Right renal pelvis (tissue), 4 donors: Measurements from ENCODE around the gene ATF7. TPM values are rescaled to one million over a fixed set of nuclear protein-coding genes. Genes with fewer than 3 reads are reported as not detected.

Experiments
- DNase-seq, 4 donors: peaks; one replicate each; pipeline ENCODE4 v3.0.0-alpha.2; 2013; ENCODE audit warnings: low read depth in 4 of 4, low spot score in 3 of 4, missing footprints in 1 of 4
- polyA plus RNA-seq, 4 donors: library from polyadenylated mRNA; unstranded; fragments of 120-200 nt; gene quantifications; one replicate each; pipeline ENCODE4 v1.2.1, GENCODE V29; 2013; ENCODE audit not compliant: insufficient read length in 4 of 4

ATF7 gene
- polyA plus RNA-seq, 4 donors, result 38.4 to 47.0 (median 44.8) TPM

DNA sequence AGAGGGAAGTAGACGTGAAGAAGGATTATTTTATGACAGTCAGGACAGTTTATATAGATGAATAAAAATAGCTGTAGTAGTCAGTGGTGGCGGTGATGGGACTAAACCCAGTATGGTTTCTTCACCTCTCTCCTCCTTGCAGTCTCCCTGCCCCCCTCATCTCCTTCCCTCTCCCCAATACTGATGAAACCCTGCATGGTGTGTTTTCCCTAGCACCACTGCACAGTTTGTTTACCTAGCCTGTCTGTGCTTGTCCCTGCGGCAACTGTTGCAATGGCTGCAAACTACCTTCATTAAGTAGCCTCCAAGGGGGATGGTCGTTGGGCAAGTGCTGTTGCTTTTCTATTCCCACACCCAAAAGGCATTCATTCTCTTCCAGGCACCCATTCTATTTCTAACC is 159.5 kb downstream of the ATF7 start:
- DNase-seq, result no peak

DNA sequence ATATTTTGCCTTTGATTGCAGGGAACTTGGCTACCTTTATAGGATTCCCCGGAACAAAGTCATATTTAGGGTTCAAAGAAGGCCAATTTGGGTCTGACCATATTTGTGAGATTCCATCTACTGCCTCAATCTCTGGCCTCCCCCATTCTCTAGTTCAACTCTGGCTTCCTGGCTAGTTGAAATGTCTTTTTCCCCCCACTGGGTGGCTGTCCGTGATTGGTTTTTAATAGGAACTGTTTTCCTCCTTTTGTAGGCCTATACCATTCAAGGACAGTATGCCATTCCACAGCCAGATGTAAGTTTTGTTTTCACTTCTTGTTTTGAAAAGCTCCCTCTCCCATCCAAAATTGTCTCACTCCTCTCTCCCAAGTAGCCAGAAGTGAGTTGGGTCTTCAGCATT is 160.5 kb downstream of the ATF7 start:
- no peak for DNase-seq

DNA sequence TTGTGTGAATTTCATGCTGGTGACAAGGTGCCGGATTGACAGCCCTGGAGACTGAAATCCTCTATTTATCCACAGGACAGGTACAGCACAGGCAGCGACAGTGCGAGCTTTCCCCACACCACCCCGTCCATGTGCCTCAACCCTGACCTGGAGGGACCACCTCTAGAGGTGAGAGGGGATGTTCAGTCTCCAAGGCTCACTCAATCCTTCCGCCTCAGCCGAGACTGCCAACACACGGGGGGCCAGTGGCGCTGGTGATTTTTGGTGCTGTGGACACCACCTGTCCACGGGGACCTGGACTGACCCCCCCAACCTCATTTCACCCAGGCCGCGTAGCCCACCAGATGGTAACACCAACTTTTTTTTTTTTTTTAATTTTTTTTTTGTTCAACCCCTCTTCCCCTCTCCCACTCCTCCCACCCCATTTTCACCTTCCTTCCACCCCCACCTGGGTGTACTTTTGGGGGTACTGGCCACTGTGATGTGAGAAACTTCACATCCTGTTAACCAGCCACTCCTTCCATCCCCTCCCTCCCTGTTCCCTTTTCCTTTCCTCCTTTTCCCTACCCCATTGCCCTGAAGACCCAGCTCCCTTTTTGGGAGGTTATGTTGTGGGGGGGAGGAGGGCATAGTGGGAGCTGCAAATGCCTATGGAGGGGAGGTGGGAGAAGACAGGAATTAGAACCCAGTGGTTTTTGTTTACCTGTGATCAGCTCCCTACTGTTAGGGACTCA is 161.3 kb downstream of the ATF7 start:
- no peak for DNase-seq

DNA sequence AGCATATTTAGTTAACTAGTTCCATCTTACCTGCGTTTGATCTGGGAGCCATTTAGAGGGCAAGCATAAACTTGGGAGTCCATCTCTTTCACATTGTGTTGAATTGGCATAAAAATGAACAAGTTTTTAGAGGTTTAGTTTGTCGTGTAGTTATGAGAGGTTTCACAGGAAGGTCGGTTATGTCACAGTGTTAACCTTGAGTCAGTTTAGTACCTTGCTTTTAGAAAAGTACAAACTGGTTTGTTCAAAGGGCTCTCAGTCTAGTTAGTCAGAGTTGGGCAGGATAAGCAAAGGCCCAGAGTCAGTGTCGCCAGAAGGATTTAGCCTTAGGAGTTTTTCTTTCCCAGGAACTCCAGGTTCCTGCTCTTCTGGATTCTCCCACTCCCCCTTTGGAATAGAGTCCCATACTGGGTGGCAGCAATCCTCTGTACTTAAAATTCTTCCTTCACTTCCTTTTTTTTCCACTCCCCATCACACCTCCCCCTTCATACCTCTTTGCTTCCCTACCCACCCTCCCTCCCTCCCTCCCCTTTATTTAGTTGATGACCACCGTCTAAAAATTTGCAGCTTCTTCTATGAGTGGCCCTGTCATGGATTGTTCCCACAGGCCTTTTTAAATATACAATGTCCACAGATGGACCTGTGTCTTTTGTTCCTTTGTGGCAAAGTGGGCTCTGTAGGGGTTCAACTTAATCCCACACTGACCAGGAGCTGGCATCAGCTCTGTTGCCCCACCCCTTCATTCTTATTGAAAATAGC is 162.2 kb downstream of the ATF7 start:
- no peak for DNase-seq

DNA sequence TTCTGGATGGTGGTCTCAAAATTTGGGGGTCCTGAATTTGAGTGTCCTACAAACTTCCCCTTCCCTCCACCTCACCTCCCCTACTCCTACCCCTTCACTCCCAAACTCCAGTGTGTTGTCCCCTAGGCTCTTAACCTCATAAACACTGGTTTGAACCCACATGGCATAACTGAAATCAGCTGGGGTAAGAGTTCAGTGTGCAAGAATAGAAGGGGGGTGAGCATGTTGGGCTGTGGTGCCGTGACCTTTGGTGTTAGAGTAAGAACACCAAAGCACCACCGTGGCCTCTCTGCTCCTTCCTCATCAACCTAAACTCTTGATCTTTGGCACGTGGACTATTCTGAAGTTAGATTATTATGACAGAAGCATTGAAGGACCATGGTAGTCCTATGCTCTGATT is 163.2 kb downstream of the ATF7 start:
- no peak for DNase-seq

DNA sequence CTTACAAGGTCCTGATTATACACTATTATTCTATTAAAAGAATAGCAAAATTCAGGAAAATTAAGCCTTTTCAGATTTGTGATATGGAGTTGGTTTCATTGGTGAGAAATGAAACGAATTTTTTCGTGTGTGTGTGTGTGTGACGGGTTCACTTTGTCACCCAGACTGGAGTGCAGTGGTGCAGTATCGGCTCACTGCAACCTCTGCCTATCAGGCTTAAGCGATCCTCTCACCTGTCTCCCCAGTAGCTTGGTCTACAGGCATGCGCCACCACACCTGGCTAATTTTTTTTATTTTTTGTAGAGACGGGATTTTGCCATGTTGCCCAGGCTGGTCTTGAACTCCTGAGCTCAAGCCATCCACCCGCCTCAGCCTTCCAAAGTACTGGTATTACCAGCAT is 164.6 kb downstream of the ATF7 start:
- DNase-seq, result no peak

DNA sequence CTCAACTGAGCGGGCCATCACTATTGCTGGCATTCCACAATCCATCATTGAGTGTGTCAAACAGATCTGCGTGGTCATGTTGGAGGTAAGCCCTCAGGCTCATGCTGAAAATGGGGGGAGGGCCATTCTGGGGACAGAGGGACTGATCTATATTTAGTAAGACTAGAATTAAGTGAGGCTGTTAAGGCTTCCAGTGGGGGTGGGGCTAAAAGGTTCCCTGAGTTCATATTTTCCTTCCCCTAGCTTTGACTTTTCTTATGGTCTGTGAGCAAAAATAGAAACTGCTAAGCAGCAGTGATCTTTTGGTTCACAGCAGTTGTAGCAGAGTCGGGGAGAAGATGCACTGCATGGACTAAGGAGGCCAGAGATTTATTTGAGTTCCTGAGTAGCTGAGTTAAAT is 165.1 kb downstream of the ATF7 start:
- no peak for DNase-seq

DNA sequence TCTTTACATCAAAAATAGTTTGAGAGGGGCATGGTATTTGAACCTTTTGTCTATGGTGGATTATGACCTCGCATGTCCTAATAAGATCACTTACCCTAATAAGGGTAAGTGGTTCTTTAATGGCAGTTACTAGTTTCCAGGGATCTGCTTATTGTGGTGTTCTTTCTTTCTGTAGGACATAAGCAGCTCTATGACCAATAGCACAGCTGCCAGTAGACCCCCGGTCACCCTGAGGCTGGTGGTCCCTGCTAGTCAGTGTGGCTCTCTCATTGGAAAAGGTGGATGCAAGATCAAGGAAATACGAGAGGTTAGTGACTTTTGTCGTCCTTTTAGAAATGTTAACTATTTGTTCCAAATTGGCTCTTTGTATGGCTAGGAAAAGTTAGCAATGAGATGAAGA is 167.1 kb downstream of the ATF7 start:
- no peak for DNase-seq

Other genes with a start within 250 kb of the ATF7 start
- 10 to 100 TPM; 67.0 to 85.0 (median 78.8) TPM for gene SP1, start 246.2 kb downstream of the ATF7 start, polyA plus RNA-seq
- gene AMHR2, start 202.5 kb downstream of the ATF7 start, polyA plus RNA-seq, result under 1 TPM; 0.21 to 0.54 (median 0.38) TPM
- gene PRR13, start 184.6 kb downstream of the ATF7 start, polyA plus RNA-seq, result 100 to 1,000 TPM; 186 to 223 (median 206) TPM
- 1,000 to 10,000 TPM; 1,030 to 1,212 (median 1,099) TPM for gene PCBP2, start 174.3 kb downstream of the ATF7 start, polyA plus RNA-seq
- gene MAP3K12, start 126.9 kb downstream of the ATF7 start, polyA plus RNA-seq, result 10 to 100 TPM; 23.1 to 28.5 (median 24.7) TPM
- gene TARBP2, start 125.1 kb downstream of the ATF7 start, polyA plus RNA-seq, result 10 to 100 TPM; 43.0 to 57.0 (median 45.7) TPM
- 1 to 10 TPM in 1 of 4 donors, under 1 TPM in 3; 0.37 to 1.4 (median 0.59) TPM for gene NPFF, start 118.9 kb downstream of the ATF7 start, polyA plus RNA-seq
- 100 to 1,000 TPM; 523 to 667 (median 570) TPM for gene ATP5MC2, start 49.7 kb upstream of the ATF7 start, polyA plus RNA-seq
- 100 to 1,000 TPM; 127 to 141 (median 128) TPM for gene CALCOCO1, start 101.1 kb upstream of the ATF7 start, polyA plus RNA-seq
- under 1 TPM in 1 of 4 donors, not detected in 3; 0.22 TPM for gene CISTR, start 125.6 kb upstream of the ATF7 start, polyA plus RNA-seq